ENCODE data around the gene GASK1B. TPM values are rescaled to one million over a fixed set of nuclear protein-coding genes. Genes with fewer than 3 reads are reported as not detected.

GASK1B gene
- total RNA-seq, 2 experiments from 2014 or later: 0.25 to 5.1 TPM

DNA sequence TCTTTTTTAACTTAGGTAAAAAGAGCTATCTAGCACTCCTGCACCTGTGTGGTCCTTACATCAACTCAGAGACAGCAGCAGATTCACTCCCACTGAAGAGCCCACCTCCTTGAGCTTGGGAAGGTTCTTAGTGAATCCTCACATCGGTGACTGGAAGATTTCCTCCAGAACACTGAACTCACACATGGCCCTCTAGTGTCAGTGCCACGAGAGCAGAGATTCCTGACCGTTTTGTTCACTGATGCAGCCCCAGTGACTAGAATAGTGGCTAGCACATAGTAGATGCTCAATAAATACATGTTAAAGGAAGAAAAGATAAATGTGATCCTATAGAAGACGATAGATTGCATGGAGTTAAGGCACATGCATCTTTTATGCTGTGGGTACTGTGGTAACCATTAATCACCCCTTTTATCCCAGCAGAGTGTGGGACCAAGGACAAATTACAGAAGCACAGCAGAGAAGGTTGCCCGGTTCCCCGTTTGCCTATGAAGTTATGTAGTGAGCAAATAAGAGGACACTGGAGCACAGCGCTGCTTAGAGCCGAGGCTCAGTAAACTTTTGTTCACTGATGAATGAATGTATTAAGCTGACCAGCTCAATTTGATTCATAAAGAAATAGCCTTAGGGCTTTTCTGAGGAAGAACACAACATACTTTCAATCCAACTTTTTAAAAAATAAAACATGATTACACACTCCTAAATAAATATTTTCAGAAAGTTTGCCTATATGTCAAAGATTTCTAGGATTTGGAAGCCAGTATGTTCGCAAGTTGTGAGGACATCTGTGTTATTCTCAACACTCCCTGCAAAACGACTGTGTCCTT, 8.7 kb downstream of the GASK1B start:
- Histone ChIP-seq H3K9me2 (ENCODE audit: insufficient read depth, low read length) (no peaks in the 10 kb centered on the region), H3K9me3 (ENCODE audit: low read length) (no peaks in the 10 kb centered on the region), H3K4me3 (ENCODE audit: low read depth, low read length, poor library complexity, severe bottlenecking) (no peak overlapping the region), H4K20me1 (ENCODE audit: insufficient read depth, low read length) (no peaks in the 10 kb centered on the region), H3K27ac (ENCODE audit: low read depth, low read length, poor library complexity, severe bottlenecking) (no peak overlapping the region), H3K4me1 (ENCODE audit: insufficient read depth, low read length, poor library complexity, severe bottlenecking) (no peaks in the 10 kb centered on the region), H3K79me2 (ENCODE audit: insufficient read depth, low read depth, low read length) (no peaks in the 10 kb centered on the region), H3K36me3 (ENCODE audit: insufficient read depth, low read length) (no peaks in the 10 kb centered on the region), H3K4me2 (ENCODE audit: low read length) (no peak overlapping the region), H2AFZ (ENCODE audit: low read length) (no peak overlapping the region)
- DNase-seq (ENCODE audit: low spot score): no peak
- ChIA-PET POLR2A (interaction anchor here (0.6 to 1.1 kb wide), 4 partner anchors 12 to 313 kb away, joined by 3 read pairs; no protein-coding TSS in a partner anchor), CTCF (ENCODE audit: unreplicated experiment) (no interaction called here)
- no peak for TF ChIP-seq EZH2phosphoT487 (IDR thresholded peaks at IDR 0.05; ENCODE audit: borderline replicate concordance, low read depth, low read length)
- TF ChIP-seq, protein P1, sequence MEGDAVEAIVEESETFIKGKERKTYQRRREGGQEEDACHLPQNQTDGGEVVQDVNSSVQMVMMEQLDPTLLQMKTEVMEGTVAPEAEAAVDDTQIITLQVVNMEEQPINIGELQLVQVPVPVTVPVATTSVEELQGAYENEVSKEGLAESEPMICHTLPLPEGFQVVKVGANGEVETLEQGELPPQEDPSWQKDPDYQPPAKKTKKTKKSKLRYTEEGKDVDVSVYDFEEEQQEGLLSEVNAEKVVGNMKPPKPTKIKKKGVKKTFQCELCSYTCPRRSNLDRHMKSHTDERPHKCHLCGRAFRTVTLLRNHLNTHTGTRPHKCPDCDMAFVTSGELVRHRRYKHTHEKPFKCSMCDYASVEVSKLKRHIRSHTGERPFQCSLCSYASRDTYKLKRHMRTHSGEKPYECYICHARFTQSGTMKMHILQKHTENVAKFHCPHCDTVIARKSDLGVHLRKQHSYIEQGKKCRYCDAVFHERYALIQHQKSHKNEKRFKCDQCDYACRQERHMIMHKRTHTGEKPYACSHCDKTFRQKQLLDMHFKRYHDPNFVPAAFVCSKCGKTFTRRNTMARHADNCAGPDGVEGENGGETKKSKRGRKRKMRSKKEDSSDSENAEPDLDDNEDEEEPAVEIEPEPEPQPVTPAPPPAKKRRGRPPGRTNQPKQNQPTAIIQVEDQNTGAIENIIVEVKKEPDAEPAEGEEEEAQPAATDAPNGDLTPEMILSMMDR (conservative IDR thresholded peaks at IDR 0.05; ENCODE audit: low read length): no peak
- intact Hi-C loops (cut with micrococcal nuclease; ENCODE audit: unreplicated experiment): no loop called here
- no TSS peak for BruUV-seq (replicated peaks)

DNA sequence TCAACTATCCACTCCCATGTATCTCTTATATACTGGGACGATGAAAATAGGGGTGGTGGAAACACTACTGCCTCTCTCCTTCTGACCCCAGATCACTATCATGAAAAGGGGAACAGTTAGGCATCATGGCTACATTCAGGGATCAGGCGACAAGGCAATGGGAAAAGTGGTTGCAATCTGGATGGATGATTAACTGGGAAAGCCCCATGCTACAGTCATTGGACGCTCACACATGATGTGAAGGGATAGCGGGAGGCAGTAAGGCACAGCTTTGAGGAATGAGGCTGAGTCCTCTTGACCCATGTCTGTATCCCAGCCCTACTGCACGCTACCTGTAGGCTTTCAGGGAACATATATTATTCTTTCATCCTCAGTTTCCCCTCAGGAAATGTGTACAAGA, 10.2 kb downstream of the GASK1B start:
- H3K9me3 ChIP-seq (ENCODE audit: low read length): no peaks in the 10 kb centered on the region
- no peak overlapping the region for H2AFZ ChIP-seq (ENCODE audit: low read length)
- no peak overlapping the region for H3K4me2 ChIP-seq (ENCODE audit: low read length)
- H3K9me2 ChIP-seq (ENCODE audit: insufficient read depth, low read length): no peaks in the 10 kb centered on the region
- H3K27ac ChIP-seq (ENCODE audit: low read depth, low read length, poor library complexity, severe bottlenecking): no peak overlapping the region
- DNase-seq (ENCODE audit: low spot score): no peak
- H3K79me2 ChIP-seq (ENCODE audit: insufficient read depth, low read depth, low read length): no peaks in the 10 kb centered on the region
- intact Hi-C loops (cut with micrococcal nuclease; ENCODE audit: unreplicated experiment): no loop called here
- H4K20me1 ChIP-seq (ENCODE audit: insufficient read depth, low read length): no peaks in the 10 kb centered on the region
- no peaks in the 10 kb centered on the region for H3K4me1 ChIP-seq (ENCODE audit: insufficient read depth, low read length, poor library complexity, severe bottlenecking)
- ChIA-PET CTCF (ENCODE audit: unreplicated experiment) (no interaction called here), POLR2A (interaction anchor here (0.7 to 1.4 kb wide), 3 partner anchors 17 to 165 kb away, joined by 3 read pairs; no protein-coding TSS in a partner anchor)
- no peaks in the 10 kb centered on the region for H3K36me3 ChIP-seq (ENCODE audit: insufficient read depth, low read length)
- H3K4me3 ChIP-seq (ENCODE audit: low read depth, low read length, poor library complexity, severe bottlenecking): no peak overlapping the region
- TF ChIP-seq EZH2phosphoT487 (IDR thresholded peaks at IDR 0.05; ENCODE audit: borderline replicate concordance, low read depth, low read length): no peak
- TF ChIP-seq, protein P1 (conservative IDR thresholded peaks at IDR 0.05; ENCODE audit: low read length): no peak
- no TSS peak for BruUV-seq (replicated peaks)
